H9 (cell line): Measurements from ENCODE around the gene ITSN2. TPM values are rescaled to one million over a fixed set of nuclear protein-coding genes. Genes with fewer than 3 reads are reported as not detected.

ENCODE experiments used
- DNase-seq: peaks from one replicate; pipeline ENCODE4 v3.0.0-alpha.2; 2017
- H2AFZ ChIP-seq: one replicate; pipeline ENCODE4 v1.6.1; 2013; ENCODE audit warnings: mild to moderate bottlenecking, low read length, control low read depth, moderate library complexity
- H2AK5ac ChIP-seq: 2 replicates; pipeline ENCODE4 v1.6.1; 2013; ENCODE audit warnings: low read length, control low read depth, mixed read lengths; ENCODE audit not compliant: insufficient read length
- H2BK120ac ChIP-seq: one replicate; pipeline ENCODE4 v1.6.1; 2013; ENCODE audit warnings: low read depth, mild to moderate bottlenecking, low read length, control low read depth, inconsistent platforms; ENCODE audit not compliant: poor library complexity, severe bottlenecking
- H2BK12ac ChIP-seq: 2 replicates; pipeline ENCODE4 v1.6.1; 2013; ENCODE audit warnings: low read length, control low read depth, mixed read lengths, low read depth; ENCODE audit not compliant: insufficient read length
- H2BK15ac ChIP-seq: 2 replicates; pipeline ENCODE4 v1.6.1; 2013; ENCODE audit warnings: low read depth, low read length, control low read depth
- H2BK20ac ChIP-seq: one replicate; pipeline ENCODE4 v1.6.1; 2013; ENCODE audit warnings: low read depth, mild to moderate bottlenecking, low read length, control low read depth, inconsistent platforms; ENCODE audit not compliant: poor library complexity, severe bottlenecking
- H2BK5ac ChIP-seq: 2 replicates; pipeline ENCODE4 v1.6.1; 2013; ENCODE audit warnings: low read length, control low read depth, mixed read lengths; ENCODE audit not compliant: insufficient read length
- H3K14ac ChIP-seq: 2 replicates; pipeline ENCODE4 v1.6.1; 2013; ENCODE audit warnings: low read length, control low read depth; ENCODE audit not compliant: insufficient read depth
- H3K18ac ChIP-seq: 2 replicates; pipeline ENCODE4 v1.6.1; 2013; ENCODE audit warnings: low read depth, mild to moderate bottlenecking, mixed read lengths, low read length, control low read depth; ENCODE audit not compliant: insufficient read length
- H3K23ac ChIP-seq: 2 replicates; pipeline ENCODE4 v1.6.1; 2013; ENCODE audit warnings: low read length, control low read depth, mixed read lengths, low read depth; ENCODE audit not compliant: insufficient read length
- H3K23me2 ChIP-seq: 2 replicates; pipeline ENCODE4 v1.6.1; 2013; ENCODE audit warnings: low read depth, mild to moderate bottlenecking, mixed read lengths, low read length, control low read depth; ENCODE audit not compliant: insufficient read length, poor library complexity, severe bottlenecking
- H3K27ac ChIP-seq: 2 replicates; pipeline ENCODE4 v1.5.1; 2013; ENCODE audit warnings: low read length, control low read depth, mixed read lengths, low read depth; ENCODE audit not compliant: insufficient read length
- H3K27me3 ChIP-seq: 2 replicates; pipeline ENCODE4 v1.6.1; 2013; ENCODE audit warnings: low read length, control low read depth, inconsistent platforms; ENCODE audit not compliant: insufficient read depth
- H3K4ac ChIP-seq: 2 replicates; pipeline ENCODE4 v1.6.1; 2013; ENCODE audit warnings: low read depth, mild to moderate bottlenecking, control low read depth, inconsistent platforms, low read length, moderate library complexity
- H3K4me1 ChIP-seq: 2 replicates; pipeline ENCODE4 v1.6.1; 2013; ENCODE audit warnings: low read length, control low read depth, inconsistent platforms; ENCODE audit not compliant: insufficient read depth
- H3K4me2 ChIP-seq: 2 replicates; pipeline ENCODE4 v1.6.1; 2013; ENCODE audit warnings: low read length, control low read depth, mixed read lengths; ENCODE audit not compliant: insufficient read length, insufficient read depth
- H3K56ac ChIP-seq: 2 replicates; pipeline ENCODE4 v1.6.1; 2013; ENCODE audit warnings: low read depth, mild to moderate bottlenecking, mixed read lengths, low read length, control low read depth; ENCODE audit not compliant: insufficient read length
- H3K79me1 ChIP-seq: 2 replicates; pipeline ENCODE4 v1.6.1; 2013; ENCODE audit warnings: low read depth, mild to moderate bottlenecking, moderate library complexity, low read length, control low read depth, inconsistent platforms; ENCODE audit not compliant: insufficient read depth, poor library complexity, severe bottlenecking
- H3K79me2 ChIP-seq: 2 replicates; pipeline ENCODE4 v1.6.1; 2013; ENCODE audit warnings: low read length, control low read depth, inconsistent platforms; ENCODE audit not compliant: insufficient read depth
- H3K9ac ChIP-seq: 2 replicates; pipeline ENCODE4 v1.6.1; 2013; ENCODE audit warnings: low read length, control low read depth, mixed read lengths; ENCODE audit not compliant: insufficient read length; ENCODE audit errors: extremely low read depth
- H3K9me3 ChIP-seq: one replicate; pipeline ENCODE4 v1.6.1; 2013; ENCODE audit warnings: low read depth, low read length, inconsistent platforms; ENCODE audit not compliant: control insufficient read depth
- H3T11ph ChIP-seq: one replicate; pipeline ENCODE4 v1.6.1; 2013; ENCODE audit warnings: mild to moderate bottlenecking, low read length, control low read depth, inconsistent platforms
- H4K20me1 ChIP-seq: one replicate; pipeline ENCODE4 v1.6.1; 2013; ENCODE audit not compliant: control insufficient read depth, insufficient read length, insufficient read depth
- H4K5ac ChIP-seq: 2 replicates; pipeline ENCODE4 v1.6.1; 2013; ENCODE audit warnings: low read depth, mild to moderate bottlenecking, mixed read lengths, low read length, control low read depth; ENCODE audit not compliant: insufficient read length
- H4K8ac ChIP-seq: replicated peaks from 2 replicates; pipeline ENCODE4 v1.6.1; 2013; ENCODE audit warnings: low read length, control low read depth, mixed read lengths, low read depth; ENCODE audit not compliant: insufficient read length
- H4K91ac ChIP-seq: 2 replicates; pipeline ENCODE4 v1.6.1; 2013; ENCODE audit warnings: low read depth, mild to moderate bottlenecking, moderate library complexity, mixed read lengths, low read length, control low read depth; ENCODE audit not compliant: insufficient read length
- H3K27ac Mint-ChIP-seq, 3 experiments: 2 replicates in 2 of 3; 3 replicates in 1 of 3; pipeline ENCODE4 v1.8.0; 2020 to 2021; ENCODE audit warnings: mixed read lengths in 3 of 3, mild to moderate bottlenecking in 1 of 3, moderate library complexity in 1 of 3
- H3K27me3 Mint-ChIP-seq: 2 replicates; pipeline ENCODE4 v1.8.0; 2021; ENCODE audit warnings: low read depth, mild to moderate bottlenecking, moderate library complexity, mixed read lengths
- H3K36me3 Mint-ChIP-seq, 3 experiments: 2 replicates in 2 of 3; 3 replicates in 1 of 3; pipeline ENCODE4 v1.8.0; 2020 to 2021; ENCODE audit warnings: low read depth in 3 of 3, mixed read lengths in 3 of 3; ENCODE audit not compliant: insufficient read depth in 1 of 3
- H3K4me1 Mint-ChIP-seq, 2 experiments: 2 replicates each; pipeline ENCODE4 v1.8.0; 2020; ENCODE audit warnings: mixed read lengths in 2 of 2
- H3K4me3 Mint-ChIP-seq, 2 experiments: 2 replicates in 1 of 2; 3 replicates in 1 of 2; pipeline ENCODE4 v1.8.0; 2020 to 2021; ENCODE audit warnings: mild to moderate bottlenecking in 2 of 2, mixed read lengths in 2 of 2, moderate library complexity in 1 of 2
- H3K9me3 Mint-ChIP-seq, 2 experiments: 2 replicates in 1 of 2; 3 replicates in 1 of 2; pipeline ENCODE4 v1.8.0; 2020; ENCODE audit warnings: mild to moderate bottlenecking in 2 of 2, mixed read lengths in 2 of 2, moderate library complexity in 1 of 2
- WGBS: extraction: QIAGEN DNeasy Blood & Tissue Kit; methylation state at CpG from one replicate; pipeline ENCODE4 v1.1.7; 2013; ENCODE audit warnings: missing lambda C conversion rate, low lambda C conversion rate, mixed read lengths; ENCODE audit not compliant: insufficient read length; ENCODE audit errors: extremely low coverage; 5-methylcytosine and 5-hydroxymethylcytosine counted together
- total RNA-seq: library from RNA; stranded (reverse); gene quantifications from 2 replicates; pipeline ENCODE4 v1.2.1, GENCODE V29; 2021
- TF ChIP-seq, protein P1 (sequence below): fragments of 200-600 bp; sonication (generic); conservative IDR thresholded peaks from 3 replicates; pipeline ENCODE4 v1.8.0; 2021; ENCODE audit warnings: antibody characterized with exemption, mild to moderate bottlenecking

ITSN2 gene
- total RNA-seq, 1 experiment from 2014 or later: 17.0 TPM

GRCh38 chr2:24385366-24385765, 25.0 kb upstream of the ITSN2 start:
- no peaks in the 10 kb centered on the region for H4K20me1 ChIP-seq
- H3K14ac ChIP-seq: no peak overlapping the region
- no peaks in the 10 kb centered on the region for H3K27me3 ChIP-seq
- TF ChIP-seq, protein P1, sequence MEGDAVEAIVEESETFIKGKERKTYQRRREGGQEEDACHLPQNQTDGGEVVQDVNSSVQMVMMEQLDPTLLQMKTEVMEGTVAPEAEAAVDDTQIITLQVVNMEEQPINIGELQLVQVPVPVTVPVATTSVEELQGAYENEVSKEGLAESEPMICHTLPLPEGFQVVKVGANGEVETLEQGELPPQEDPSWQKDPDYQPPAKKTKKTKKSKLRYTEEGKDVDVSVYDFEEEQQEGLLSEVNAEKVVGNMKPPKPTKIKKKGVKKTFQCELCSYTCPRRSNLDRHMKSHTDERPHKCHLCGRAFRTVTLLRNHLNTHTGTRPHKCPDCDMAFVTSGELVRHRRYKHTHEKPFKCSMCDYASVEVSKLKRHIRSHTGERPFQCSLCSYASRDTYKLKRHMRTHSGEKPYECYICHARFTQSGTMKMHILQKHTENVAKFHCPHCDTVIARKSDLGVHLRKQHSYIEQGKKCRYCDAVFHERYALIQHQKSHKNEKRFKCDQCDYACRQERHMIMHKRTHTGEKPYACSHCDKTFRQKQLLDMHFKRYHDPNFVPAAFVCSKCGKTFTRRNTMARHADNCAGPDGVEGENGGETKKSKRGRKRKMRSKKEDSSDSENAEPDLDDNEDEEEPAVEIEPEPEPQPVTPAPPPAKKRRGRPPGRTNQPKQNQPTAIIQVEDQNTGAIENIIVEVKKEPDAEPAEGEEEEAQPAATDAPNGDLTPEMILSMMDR: no peak
- H2BK5ac ChIP-seq: no peak overlapping the region
- no peaks in the 10 kb centered on the region for H3K79me1 ChIP-seq
- no peak overlapping the region for H2BK20ac ChIP-seq
- H3K4me1 ChIP-seq: no peaks in the 10 kb centered on the region
- no peak overlapping the region for H2BK15ac ChIP-seq
- H2BK12ac ChIP-seq: no peak overlapping the region
- H3T11ph ChIP-seq: no peak overlapping the region
- H4K8ac ChIP-seq: no peak overlapping the region
- Mint-ChIP-seq H3K4me1 (peaks cover 3 to 5% of the 10 kb centered on the region in 2 experiments; a peak in 3 of 4 replicates), H3K36me3 (no peaks in the 10 kb centered on the region), H3K27me3 (no peaks in the 10 kb centered on the region), H3K27ac (no peak overlapping the region; a peak in 1 of 7 replicates), H3K9me3 (no peaks in the 10 kb centered on the region), H3K4me3 (no peak overlapping the region)
- H4K91ac ChIP-seq: no peak overlapping the region
- no peak overlapping the region for H2AK5ac ChIP-seq
- no CpG with 5 or more reads among the region's 2 CpGs for WGBS
- H3K18ac ChIP-seq: no peak overlapping the region
- no peak overlapping the region for H4K5ac ChIP-seq
- H3K4me2 ChIP-seq: no peak overlapping the region
- H2BK120ac ChIP-seq: no peak overlapping the region
- H3K9ac ChIP-seq: no peak overlapping the region
- H3K9me3 ChIP-seq: no peaks in the 10 kb centered on the region
- DNase-seq: no peak
- H3K23me2 ChIP-seq: no peaks in the 10 kb centered on the region
- no peak overlapping the region for H3K4ac ChIP-seq
- H3K27ac ChIP-seq: no peak overlapping the region
- no peak overlapping the region for H3K56ac ChIP-seq
- H3K79me2 ChIP-seq: no peaks in the 10 kb centered on the region
- no peak overlapping the region for H3K23ac ChIP-seq
- H2AFZ ChIP-seq: no peak overlapping the region
